ENCODE data around the gene INIP. TPM values are rescaled to one million over a fixed set of nuclear protein-coding genes. Genes with fewer than 3 reads are reported as not detected.

INIP gene
- total RNA-seq, 2 donors from 2014 or later: 12.6 to 16.2 TPM

DNA sequence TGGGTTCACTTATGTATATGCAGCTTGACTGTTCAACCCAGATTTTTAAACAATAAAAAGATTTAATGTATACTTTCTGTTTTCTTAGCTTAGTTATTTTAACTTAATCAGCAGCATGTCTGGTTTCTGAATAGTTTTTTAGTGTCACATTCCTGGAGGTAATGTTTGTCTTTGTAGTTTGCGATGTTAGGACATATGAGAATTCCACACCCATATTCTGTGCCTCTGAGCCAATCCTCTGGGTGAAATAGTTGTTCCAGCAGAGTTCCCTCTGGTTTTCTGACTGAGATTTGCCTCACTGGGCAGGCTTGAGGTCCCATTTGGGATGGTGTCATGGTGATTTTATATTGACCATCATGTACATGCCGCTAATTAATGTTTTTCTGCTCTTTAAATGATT lies 48.6 kb downstream of the INIP start:
- no peaks in the 10 kb centered on the region for H3K36me3 ChIP-seq
- no peak overlapping the region for H3K4me3 ChIP-seq
- no peaks in the 10 kb centered on the region for H3K9me3 ChIP-seq
- H3K27me3 ChIP-seq: no peaks in the 10 kb centered on the region
- TF ChIP-seq, protein P1, sequence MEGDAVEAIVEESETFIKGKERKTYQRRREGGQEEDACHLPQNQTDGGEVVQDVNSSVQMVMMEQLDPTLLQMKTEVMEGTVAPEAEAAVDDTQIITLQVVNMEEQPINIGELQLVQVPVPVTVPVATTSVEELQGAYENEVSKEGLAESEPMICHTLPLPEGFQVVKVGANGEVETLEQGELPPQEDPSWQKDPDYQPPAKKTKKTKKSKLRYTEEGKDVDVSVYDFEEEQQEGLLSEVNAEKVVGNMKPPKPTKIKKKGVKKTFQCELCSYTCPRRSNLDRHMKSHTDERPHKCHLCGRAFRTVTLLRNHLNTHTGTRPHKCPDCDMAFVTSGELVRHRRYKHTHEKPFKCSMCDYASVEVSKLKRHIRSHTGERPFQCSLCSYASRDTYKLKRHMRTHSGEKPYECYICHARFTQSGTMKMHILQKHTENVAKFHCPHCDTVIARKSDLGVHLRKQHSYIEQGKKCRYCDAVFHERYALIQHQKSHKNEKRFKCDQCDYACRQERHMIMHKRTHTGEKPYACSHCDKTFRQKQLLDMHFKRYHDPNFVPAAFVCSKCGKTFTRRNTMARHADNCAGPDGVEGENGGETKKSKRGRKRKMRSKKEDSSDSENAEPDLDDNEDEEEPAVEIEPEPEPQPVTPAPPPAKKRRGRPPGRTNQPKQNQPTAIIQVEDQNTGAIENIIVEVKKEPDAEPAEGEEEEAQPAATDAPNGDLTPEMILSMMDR (IDR thresholded peaks at IDR 0.05): no peak
- no peak for DNase-seq (ENCODE audit: low spot score)
- no peak overlapping the region for H3K27ac ChIP-seq
- no peaks in the 10 kb centered on the region for H3K4me1 ChIP-seq

DNA sequence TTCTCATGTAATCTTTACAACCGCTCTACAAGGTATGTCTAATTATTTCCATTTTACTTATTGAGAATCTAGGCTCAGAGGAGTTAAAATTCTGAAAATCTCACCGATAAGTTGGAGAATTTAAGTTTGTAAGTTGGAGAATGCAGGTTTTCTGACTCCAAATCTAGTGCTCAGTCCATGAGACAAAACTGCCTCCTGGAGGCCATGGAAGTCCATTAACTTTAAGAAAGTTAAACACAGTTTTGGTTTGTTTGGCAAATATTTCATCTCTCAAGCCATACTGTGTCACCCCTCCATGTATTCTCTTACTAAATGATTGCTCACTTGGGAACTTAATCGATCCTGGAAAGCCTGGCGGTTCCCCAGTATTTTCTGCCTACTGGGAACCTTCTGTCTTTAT lies 52.6 kb downstream of the INIP start:
- Histone ChIP-seq H3K36me3 (no peaks in the 10 kb centered on the region), H3K27me3 (no peaks in the 10 kb centered on the region), H3K27ac (no peak overlapping the region), H3K9me3 (no peaks in the 10 kb centered on the region), H3K4me3 (no peak overlapping the region), H3K4me1 (no peaks in the 10 kb centered on the region)
- TF ChIP-seq, protein P1 (IDR thresholded peaks at IDR 0.05): peak in 1 of 2 donors; percentile 20
- DNase-seq (ENCODE audit: low spot score): no peak

DNA sequence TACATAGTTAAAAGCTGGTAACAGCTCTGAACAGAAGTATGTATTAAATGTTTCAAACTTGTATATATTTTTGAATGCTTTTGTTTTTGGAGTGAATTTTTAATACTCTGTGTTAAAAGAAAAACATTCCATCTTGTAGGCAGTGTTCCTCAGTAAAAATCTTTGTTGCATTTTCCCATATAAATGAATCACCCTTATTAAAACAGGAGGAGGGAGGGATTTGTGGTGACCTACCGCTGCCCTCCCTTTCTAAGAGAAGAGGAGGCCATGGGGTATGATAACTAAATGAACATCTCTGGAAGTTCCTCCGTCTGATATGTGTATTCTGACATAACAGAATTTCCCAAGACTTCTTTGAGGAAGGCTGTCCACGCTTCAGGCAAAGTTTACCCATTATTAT lies 53.4 kb downstream of the INIP start:
- DNase-seq (ENCODE audit: low spot score): no peak
- Histone ChIP-seq H3K27me3 (no peaks in the 10 kb centered on the region), H3K9me3 (no peaks in the 10 kb centered on the region), H3K27ac (no peak overlapping the region), H3K4me3 (no peak overlapping the region), H3K36me3 (no peaks in the 10 kb centered on the region), H3K4me1 (no peaks in the 10 kb centered on the region)
- TF ChIP-seq, protein P1 (IDR thresholded peaks at IDR 0.05): no peak

DNA sequence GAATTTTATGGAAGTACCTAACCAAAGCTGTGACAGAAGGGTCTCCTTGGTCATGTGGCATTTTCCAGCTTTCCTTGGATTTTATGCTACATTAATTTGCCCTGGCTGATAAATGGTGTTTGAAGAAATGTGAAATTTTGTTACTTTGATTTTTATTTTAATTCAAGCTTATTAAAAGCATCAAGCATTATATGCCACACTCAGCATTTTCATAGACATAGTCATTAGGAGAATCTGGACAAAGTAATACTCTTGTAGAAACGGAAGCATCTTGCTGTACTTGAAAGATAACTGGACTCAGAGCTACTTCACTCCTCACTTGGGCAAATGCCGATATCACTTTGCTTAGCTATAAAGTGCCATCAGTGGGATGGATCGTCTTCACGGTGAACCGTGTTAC lies 54.2 kb downstream of the INIP start:
- DNase-seq (ENCODE audit: low spot score): no peak
- Histone ChIP-seq H3K27ac (no peak overlapping the region), H3K9me3 (no peaks in the 10 kb centered on the region), H3K4me1 (no peaks in the 10 kb centered on the region), H3K27me3 (no peaks in the 10 kb centered on the region), H3K4me3 (no peak overlapping the region), H3K36me3 (no peaks in the 10 kb centered on the region)
- TF ChIP-seq, protein P1 (IDR thresholded peaks at IDR 0.05): no peak

DNA sequence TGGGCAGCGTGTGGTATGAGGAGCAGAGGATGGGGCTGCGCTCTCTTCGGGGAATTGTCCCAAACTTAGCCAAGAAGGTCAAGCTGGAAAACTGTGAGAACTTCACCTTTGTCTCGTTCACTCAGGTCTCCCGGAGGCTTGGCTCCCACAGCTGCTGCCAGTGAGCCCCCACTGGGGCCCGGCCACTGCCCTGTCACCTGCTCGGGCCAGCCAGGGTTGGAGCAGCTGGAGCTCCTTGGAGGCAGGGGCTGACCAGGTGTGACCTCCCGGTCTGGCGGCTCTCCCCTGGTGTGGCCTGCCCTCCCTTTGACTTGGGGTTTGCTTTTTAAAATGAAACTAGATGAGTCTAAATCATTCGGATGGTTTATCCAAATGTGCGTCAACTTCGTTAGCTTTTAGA lies 58.0 kb downstream of the INIP start:
- no peak overlapping the region for H3K27ac ChIP-seq
- DNase-seq (ENCODE audit: low spot score): no peak
- H3K27me3 ChIP-seq: no peaks in the 10 kb centered on the region
- H3K9me3 ChIP-seq: no peaks in the 10 kb centered on the region
- H3K4me3 ChIP-seq: no peak overlapping the region
- H3K36me3 ChIP-seq: no peaks in the 10 kb centered on the region
- TF ChIP-seq, protein P1 (IDR thresholded peaks at IDR 0.05): no peak
- no peaks in the 10 kb centered on the region for H3K4me1 ChIP-seq

DNA sequence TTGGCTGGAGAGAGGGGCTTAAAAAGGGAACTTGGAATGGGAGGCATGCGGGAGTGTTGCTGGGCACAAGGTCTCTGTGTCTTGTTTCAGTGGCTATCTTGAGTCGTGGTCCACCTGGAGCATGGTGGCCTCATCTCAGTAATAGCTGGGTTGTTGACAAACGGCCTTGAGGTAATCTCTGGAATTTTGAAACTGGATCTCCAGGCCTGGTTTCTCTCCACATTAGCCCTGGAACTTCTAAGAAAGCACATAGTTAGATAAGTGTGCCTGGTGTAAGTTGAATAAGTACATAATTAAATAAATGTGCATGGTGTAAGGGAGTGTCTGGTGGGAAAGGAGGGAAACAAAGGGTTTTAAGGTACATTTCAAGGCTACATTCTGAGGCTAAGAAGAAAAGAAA lies 62.2 kb downstream of the INIP start:
- H3K36me3 ChIP-seq: no peaks in the 10 kb centered on the region
- H3K27ac ChIP-seq: no peak overlapping the region
- no peaks in the 10 kb centered on the region for H3K4me1 ChIP-seq
- TF ChIP-seq, protein P1 (IDR thresholded peaks at IDR 0.05): no peak
- H3K4me3 ChIP-seq: no peak overlapping the region
- H3K9me3 ChIP-seq: no peaks in the 10 kb centered on the region
- H3K27me3 ChIP-seq: no peaks in the 10 kb centered on the region
- no peak for DNase-seq (ENCODE audit: low spot score)
